Mucosa of descending colon (tissue), 3 donors: ENCODE data around the gene PRRT1. TPM values are rescaled to one million over a fixed set of nuclear protein-coding genes. Genes with fewer than 3 reads are reported as not detected.

Source experiments
- ATAC-seq: fragments of 200-7000 bp; cut with Tn5 transposase; one replicate; pipeline ENCODE4 v1.9.1; 2020; ENCODE audit warnings: mild to moderate bottlenecking, moderate library complexity
- DNase-seq, 3 donors: peaks; one replicate each; pipeline ENCODE4 v3.0.0-alpha.2; 2020
- H3K36me3 ChIP-seq: fragments of 200-600 bp; one replicate; pipeline ENCODE4 v1.8.0; 2021; ENCODE audit warnings: low read depth, mild to moderate bottlenecking
- H3K4me1 ChIP-seq: fragments of 200-600 bp; one replicate; pipeline ENCODE4 v1.8.0; 2021; ENCODE audit warnings: low read depth, mild to moderate bottlenecking
- H3K4me3 ChIP-seq: fragments of 200-600 bp; one replicate; pipeline ENCODE4 v1.8.0; 2021; ENCODE audit warnings: mild to moderate bottlenecking
- H3K9me3 ChIP-seq: fragments of 200-600 bp; one replicate; pipeline ENCODE4 v1.8.0; 2021; ENCODE audit warnings: mild to moderate bottlenecking
- CTCF ChIP-seq: fragments of 200-600 bp; IDR thresholded peaks from one replicate; pipeline ENCODE4 v1.8.0; 2022; ENCODE audit warnings: antibody characterized with exemption, mild to moderate bottlenecking
- intact Hi-C, 2 donors: fragments of 100-400 bp; cut with DNase I in 1 of 2; cut with micrococcal nuclease in 1 of 2; formaldehyde crosslinking; loops; one replicate each; pipeline versions ENCODE4 v1.11.0 to v1.11.1; 2022; cut with DNase I, micrococcal nuclease
- total RNA-seq, 3 donors: library from RNA; stranded (reverse); fragmentation: NEBNext Ultra II Directional in 2 of 3; extraction: Animal tissue kit (Norgen Biotek cat#: 25700) in 2 of 3; gene quantifications; one replicate each; pipeline versions ENCODE4 v1.2.1 to v1.2.4, GENCODE V29; 2021 to 2023
- donor health status: DM: no; HTN: no; CAD: no; lungs with moderate emphysema.
- donor health status: DM: no; HTN: no; CAD: no.
- donor health status: DM: no; HTN: yes; CAD: no.

PRRT1 gene
- total RNA-seq, 3 donors from 2014 or later: 0.96 to 6.6 (median 2.0) TPM

DNA sequence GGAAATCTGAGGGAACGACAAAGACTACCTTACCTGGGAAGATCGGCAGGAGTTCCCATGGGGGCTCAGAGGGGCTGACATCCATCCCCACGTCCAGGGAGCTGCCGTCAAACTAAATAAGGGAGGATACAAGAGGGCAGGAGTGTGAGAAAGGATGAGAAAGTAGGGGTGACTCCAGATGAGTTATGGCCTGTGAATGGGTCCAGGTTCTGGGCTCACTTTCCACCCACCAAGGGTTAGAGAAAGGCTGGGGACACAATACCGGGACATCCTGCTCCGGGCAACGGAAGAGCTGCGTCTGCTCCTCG, 24.4 kb downstream of the PRRT1 start:
- Histone ChIP-seq H3K36me3 (no peaks in the 10 kb centered on the region), H3K4me3 (peak overlapping the region; percentile 80), H3K4me1 (peaks cover 25% of the 10 kb centered on the region), H3K9me3 (no peaks in the 10 kb centered on the region)
- intact Hi-C loops: no loop called here
- no peak for TF ChIP-seq CTCF
- DNase-seq: no peak
- no peak for ATAC-seq

DNA sequence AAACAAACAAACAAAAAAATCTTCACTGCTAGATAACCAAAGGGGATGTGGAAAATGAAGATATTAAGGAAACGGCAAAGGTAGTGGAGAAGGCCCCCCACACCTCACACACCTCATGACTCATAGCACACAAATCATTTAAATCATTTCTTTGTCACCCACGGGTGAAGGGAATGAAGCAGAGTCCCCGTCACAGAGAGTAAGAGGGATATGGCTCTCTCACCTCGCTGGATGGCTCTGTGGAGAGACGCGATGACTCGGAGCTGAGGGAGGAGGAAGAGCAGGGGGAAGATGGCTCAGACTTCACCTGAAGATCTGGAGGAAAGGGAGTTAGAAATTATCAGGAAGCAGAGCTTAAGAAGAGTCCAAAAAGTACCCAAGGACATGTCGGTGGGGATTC, 24.9 kb downstream of the PRRT1 start:
- Histone ChIP-seq H3K9me3 (no peaks in the 10 kb centered on the region), H3K4me1 (peaks cover 25% of the 10 kb centered on the region), H3K36me3 (no peaks in the 10 kb centered on the region), H3K4me3 (no peak overlapping the region)
- DNase-seq (no peak), ATAC-seq (no peak)
- intact Hi-C loops: no loop called here
- TF ChIP-seq CTCF: no peak

GRCh38 chr6:32123681-32124080, 28.1 kb downstream of the PRRT1 start:
- TF ChIP-seq CTCF: no peak

DNA sequence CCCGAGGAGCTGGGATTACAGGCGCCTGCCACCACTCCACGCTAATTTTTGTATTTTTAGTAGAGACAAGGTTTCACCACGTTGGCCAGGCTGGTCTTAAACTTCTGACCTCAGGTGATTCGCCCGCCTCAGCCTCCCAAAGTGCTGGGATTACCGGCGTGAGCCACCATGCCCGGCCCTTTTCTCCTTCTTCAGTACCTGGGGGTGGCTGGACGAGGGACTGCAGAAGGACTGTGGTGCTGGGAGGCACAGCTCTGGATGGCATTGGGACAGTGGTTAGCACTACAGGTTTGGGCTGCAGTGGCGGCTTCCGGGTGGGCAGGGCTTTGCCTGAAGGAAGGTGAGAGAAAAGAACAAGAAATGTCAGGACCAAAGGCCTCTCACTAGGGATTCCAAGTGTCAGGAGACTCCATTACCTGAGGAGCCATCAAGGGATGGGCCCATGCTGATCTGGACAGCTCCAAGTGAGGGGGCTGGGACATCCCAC, 31.1 kb downstream of the PRRT1 start:
- no peaks in the 10 kb centered on the region for H3K9me3 ChIP-seq

More at GRCh38 chr6:32123681-32124080, 28.1 kb downstream of the PRRT1 start:
- Histone ChIP-seq H3K4me3 (no peak overlapping the region), H3K36me3 (no peaks in the 10 kb centered on the region), H3K9me3 (no peaks in the 10 kb centered on the region), H3K4me1 (peaks cover 24% of the 10 kb centered on the region)
- ATAC-seq (no peak), DNase-seq (no peak)
- intact Hi-C loops: no loop called here

GRCh38 chr6:32118782-32119628, 32.7 kb downstream of the PRRT1 start:
- DNase-seq: peak; percentile 86 to 92 (median 91)
- ATAC-seq: peak; percentile 94
- Histone ChIP-seq H3K4me1 (peaks cover 7% of the 10 kb centered on the region), H3K4me3 (peak overlapping the region; percentile 6), H3K36me3 (no peaks in the 10 kb centered on the region), H3K9me3 (no peaks in the 10 kb centered on the region)
- intact Hi-C loops: no loop called here
- peak; percentile 81 for TF ChIP-seq CTCF

More for the DNA sequence above, 31.1 kb downstream of the PRRT1 start:
- intact Hi-C loops: no loop called here
- no peak for TF ChIP-seq CTCF
- ATAC-seq (no peak), DNase-seq (no peak)
- H3K36me3 ChIP-seq: no peaks in the 10 kb centered on the region
- H3K4me1 ChIP-seq: peaks cover 7% of the 10 kb centered on the region
- no peak overlapping the region for H3K4me3 ChIP-seq
